Stimulated activated CD4-positive, alpha-beta T cell treated with anti-CD3 and anti-CD28 coated beads, Interleukin-12 subunit alpha, Interleukin-12 subunit beta, amount 100 ng/mL, for 48 hours (primary cell): ENCODE data around the gene SGSM1.

Experiments used
- DNase-seq, 3 donors: peaks; one replicate each; pipeline ENCODE4 v3.0.0-alpha.2; 2020; ENCODE audit warnings: low read depth in 2 of 3, low spot score in 1 of 3

The SGSM1 gene

DNA sequence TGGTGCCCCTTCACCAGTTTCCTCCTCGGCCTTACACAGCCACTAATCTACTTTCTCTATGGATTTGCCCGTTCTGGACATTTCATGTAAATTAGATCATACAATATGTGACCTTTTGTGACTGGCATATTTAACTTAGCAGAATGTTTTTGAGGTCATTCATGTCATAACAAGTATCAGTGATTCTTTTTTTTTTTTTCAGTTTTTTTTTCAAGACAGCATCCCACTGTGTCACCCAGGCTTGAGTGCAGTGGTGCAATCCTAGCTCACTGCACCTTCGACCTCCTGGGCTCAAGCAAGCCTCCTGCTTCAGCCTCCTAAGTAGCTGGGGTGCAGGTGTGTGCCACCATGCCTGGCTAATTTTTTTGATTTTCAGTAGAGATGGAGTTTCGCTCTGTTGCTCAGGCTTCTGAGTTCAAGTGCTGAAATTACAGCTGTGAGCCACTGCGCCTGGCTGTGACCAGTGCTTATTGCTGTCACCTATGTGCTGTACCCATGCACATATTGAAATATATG, 169.2 kb downstream of the SGSM1 start:
- DNase-seq: no peak

DNA sequence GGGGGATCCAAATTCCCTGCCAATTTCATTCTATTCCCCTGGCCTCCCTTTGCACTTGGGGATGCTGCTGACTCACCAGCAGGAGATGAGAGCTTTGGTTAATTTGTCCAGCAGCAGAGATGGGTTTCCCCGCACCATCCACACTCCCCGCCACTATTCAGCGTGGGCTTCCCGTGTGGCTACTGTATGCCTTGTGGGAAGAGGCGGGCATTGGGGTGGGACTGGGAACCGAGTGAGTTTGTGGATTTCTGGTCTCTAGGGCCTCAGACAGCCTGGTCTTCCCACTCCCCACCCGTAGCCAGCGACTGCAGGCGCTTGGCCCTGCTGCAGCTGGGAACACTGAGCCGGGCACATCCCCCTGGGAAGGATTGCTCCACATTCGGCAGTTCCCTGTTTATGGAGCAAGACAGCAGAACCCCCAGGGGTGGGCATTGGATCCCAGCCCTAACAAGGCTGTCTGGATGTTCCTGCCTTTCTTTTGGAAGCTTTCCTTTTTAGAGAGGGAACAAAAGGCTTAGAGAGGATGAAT, 169.9 kb downstream of the SGSM1 start:
- no peak for DNase-seq

DNA sequence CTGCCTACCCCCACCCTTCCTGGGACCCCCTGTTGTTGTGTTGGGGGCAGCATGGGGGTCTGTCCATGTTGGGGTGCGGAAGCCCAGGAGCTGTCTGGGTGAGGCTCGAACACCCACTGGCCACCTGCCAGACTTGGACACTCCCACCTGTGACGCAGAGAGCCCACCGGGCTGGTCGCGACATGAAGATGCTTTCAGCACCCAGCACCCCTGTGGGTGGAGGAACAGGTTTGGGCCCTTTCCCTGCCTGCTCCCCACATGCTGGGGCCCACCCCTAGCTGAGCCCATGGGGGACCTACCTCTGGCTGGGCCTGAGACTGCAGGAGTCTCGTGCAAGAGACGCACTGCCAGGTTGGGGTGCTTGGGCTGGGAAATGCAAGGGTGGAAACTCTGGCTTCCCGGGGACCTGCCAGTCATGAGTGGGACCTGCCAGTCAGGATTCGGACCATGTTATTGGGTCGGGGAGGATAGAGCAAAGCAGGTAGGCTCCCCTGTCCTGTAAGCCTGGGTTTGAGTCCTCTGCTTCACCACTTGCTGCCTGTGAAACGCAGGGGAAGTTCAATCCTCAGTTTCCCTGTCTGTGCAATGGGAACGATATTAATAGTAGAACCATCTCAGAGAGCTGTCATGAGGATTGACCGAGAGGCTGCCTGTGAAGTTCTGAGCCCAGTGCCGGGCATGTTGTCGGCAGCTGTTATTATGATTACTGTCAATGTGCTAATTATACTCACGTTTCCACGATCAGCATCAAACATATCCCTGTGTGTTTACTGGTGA, 170.6 kb downstream of the SGSM1 start:
- no peak for DNase-seq
